HepG2 (cell line): ENCODE measurements around the gene IGFBP6. TPM values are rescaled to one million over a fixed set of nuclear protein-coding genes. Genes with fewer than 3 reads are reported as not detected.
A peak's percentile ranks its signal among the peaks of the same experiment; 100 is the strongest.

Experiments
- ARID4A ChIP-seq: sonication (generic); formaldehyde crosslinking; IDR thresholded peaks from 2 replicates; pipeline ENCODE4 v1.5.0; 2020; ENCODE audit warnings: mild to moderate bottlenecking, missing genetic modification reagents, borderline replicate concordance
- E2F5 ChIP-seq: sonication (generic); formaldehyde crosslinking; conservative IDR thresholded peaks from 2 replicates; pipeline ENCODE4 v1.4.0; 2020; ENCODE audit warnings: missing genetic modification reagents
- ETV5 ChIP-seq: IDR thresholded peaks from 2 replicates; pipeline ENCODE4 v1.6.1; 2018; ENCODE audit warnings: missing biosample characterization, missing genetic modification reagents, inconsistent platforms, borderline replicate concordance
- GLI4 ChIP-seq: sonication (generic); formaldehyde crosslinking; IDR thresholded peaks from 2 replicates; pipeline ENCODE4 v1.5.1; 2020; ENCODE audit warnings: missing genetic modification reagents, mild to moderate bottlenecking, moderate library complexity, borderline replicate concordance
- PRMT3 ChIP-seq: sonication (generic); formaldehyde crosslinking; IDR thresholded peaks from 2 replicates; pipeline ENCODE4 v1.8.1; 2022; ENCODE audit warnings: low read depth, mild to moderate bottlenecking, moderate library complexity, missing genetic modification reagents, borderline replicate concordance
- SALL1 ChIP-seq: sonication (generic); formaldehyde crosslinking; IDR thresholded peaks from 2 replicates; pipeline ENCODE4 v1.8.0; 2022; ENCODE audit warnings: mild to moderate bottlenecking, missing genetic modification reagents
- SIX4 ChIP-seq: sonication (generic); formaldehyde crosslinking; IDR thresholded peaks from 2 replicates; pipeline ENCODE4 v1.4.0; 2020; ENCODE audit warnings: missing genetic modification reagents
- SNAPC2 ChIP-seq: sonication (generic); formaldehyde crosslinking; IDR thresholded peaks from 2 replicates; pipeline ENCODE4 v1.8.1; 2022; ENCODE audit warnings: mild to moderate bottlenecking, missing genetic modification reagents
- ZBTB20 ChIP-seq: sonication (generic); formaldehyde crosslinking; IDR thresholded peaks from 2 replicates; pipeline ENCODE4 v1.8.1; 2023; ENCODE audit warnings: missing genetic modification reagents, low read depth, mild to moderate bottlenecking, borderline replicate concordance
- ZNF646 ChIP-seq: sonication (generic); formaldehyde crosslinking; IDR thresholded peaks from 2 replicates; pipeline ENCODE4 v1.9.0; 2021; ENCODE audit warnings: mild to moderate bottlenecking, missing genetic modification reagents
- ZNF710 ChIP-seq: sonication (generic); formaldehyde crosslinking; IDR thresholded peaks from 2 replicates; pipeline ENCODE4 v1.5.0; 2020; ENCODE audit warnings: mild to moderate bottlenecking, missing genetic modification reagents, borderline replicate concordance
- polyA plus RNA-seq, 8 experiments: library from polyadenylated mRNA; depleted of rRNA in 3 of 8; stranded (reverse) in 7 of 8; unstranded in 1 of 8; fragments of >200 nt; fragmentation: Illumina TruSeq in 4 of 8; extraction: Trizol in 4 of 8; gene quantifications; 2 replicates each; pipeline versions ENCODE4 v1.2.1 to v1.2.3, GENCODE V29; 2011 to 2016; ENCODE audit warnings: low read depth in 4 of 8, missing spikeins in 1 of 8, mixed read lengths in 1 of 8; ENCODE audit not compliant: insufficient read depth in 1 of 8
- total RNA-seq, 5 experiments: library from RNA; depleted of rRNA; stranded (reverse); fragments of >200 nt; fragmentation: Illumina TruSeq; extraction: Trizol; gene quantifications; 2 replicates each; pipeline ENCODE4 v1.2.3, GENCODE V29; 2016; ENCODE audit warnings: low read depth in 1 of 5

IGFBP6 gene
- total and polyA plus RNA-seq, 2 of the 13 experiments (the other 11 are each of a cell fraction or from before 2014, with no cell fraction given): 3.9 to 25.2 TPM

- TF ChIP-seq E2F5 (CRISPR knock-in tag): no peak
- peak; percentile 46 for TF ChIP-seq ETV5 (CRISPR knock-in tag)
- peak; percentile 60 for TF ChIP-seq SALL1 (CRISPR knock-in tag)
- no peak for TF ChIP-seq SIX4 (CRISPR knock-in tag)
- no peak for TF ChIP-seq PRMT3 (CRISPR knock-in tag)
- TF ChIP-seq ARID4A (CRISPR knock-in tag): peak; percentile 45
- 0 out of 2 replicates have a peak, but pooled peaks have one; percentile 25 for TF ChIP-seq ZNF710 (CRISPR knock-in tag)
- TF ChIP-seq SNAPC2 (CRISPR knock-in tag): no peak
- 0 out of 2 replicates have a peak, but pooled peaks have one; percentile 37 for TF ChIP-seq GLI4 (CRISPR knock-in tag)
- 0 out of 2 replicates have a peak, but pooled peaks have one; percentile 29 for TF ChIP-seq ZBTB20
- no peak for TF ChIP-seq ZNF646 (CRISPR knock-in tag)
Measured at GRCh38 chr12:53065975-53066931, 31.2 kb upstream of the IGFBP6 start (continued).
